NOMO-1 (cell line): Measurements from ENCODE around the gene DNM3.

Source experiments
- DNase-seq, 2 experiments: peaks; one replicate each; lab custom pipeline; 2025; ENCODE audit not compliant: unreplicated experiment in 2 of 2; lab: John Stamatoyannopoulos, UW

DNM3 gene

GRCh38 chr1:171966426-171967220 is 125.3 kb downstream of the DNM3 start:
- no peak for DNase-seq

GRCh38 chr1:171969226-171969625 is 127.9 kb downstream of the DNM3 start:
- no peak for DNase-seq

GRCh38 chr1:171969813-171970212 is 128.5 kb downstream of the DNM3 start:
- no peak for DNase-seq

GRCh38 chr1:171972846-171973245 is 131.5 kb downstream of the DNM3 start:
- DNase-seq: no peak

GRCh38 chr1:171973421-171973820 is 132.1 kb downstream of the DNM3 start:
- DNase-seq: no peak

- no peak for DNase-seq
These were observed 140.0 kb downstream of the DNM3 start for GRCh38 chr1:171981303-171981702.

GRCh38 chr1:171983584-171983983 is 142.3 kb downstream of the DNM3 start:
- peak in 1 of 2 experiments; percentile 3 for DNase-seq

GRCh38 chr1:171984262-171984661 is 143.0 kb downstream of the DNM3 start:
- no peak for DNase-seq

GRCh38 chr1:171984850-171985485 is 143.7 kb downstream of the DNM3 start:
- DNase-seq: peak in 1 of 2 experiments; percentile 30

GRCh38 chr1:171985639-171986038 is 144.3 kb downstream of the DNM3 start:
- DNase-seq: no peak

GRCh38 chr1:171988243-171988885 is 147.1 kb downstream of the DNM3 start:
- no peak for DNase-seq

- no peak for DNase-seq
These were observed 149.1 kb downstream of the DNM3 start for GRCh38 chr1:171990371-171990770.

GRCh38 chr1:171994293-171994692 is 153.0 kb downstream of the DNM3 start:
- no peak for DNase-seq

- no peak for DNase-seq
These were observed 154.3 kb downstream of the DNM3 start for GRCh38 chr1:171995573-171995972.

- DNase-seq: no peak
These were observed 156.6 kb downstream of the DNM3 start for GRCh38 chr1:171997936-171998335.

GRCh38 chr1:171998711-171999110 is 157.4 kb downstream of the DNM3 start:
- DNase-seq: no peak

- DNase-seq: no peak
These were observed 158.5 kb downstream of the DNM3 start for GRCh38 chr1:171999756-172000155.

GRCh38 chr1:172001288-172001687 is 160.0 kb downstream of the DNM3 start:
- DNase-seq: no peak

GRCh38 chr1:172002725-172003345 is 161.5 kb downstream of the DNM3 start:
- peak; percentile 3 to 47 for DNase-seq

GRCh38 chr1:172003766-172004530 is 162.7 kb downstream of the DNM3 start:
- DNase-seq: peak; percentile 7 to 50

GRCh38 chr1:172004671-172005070 is 163.4 kb downstream of the DNM3 start:
- DNase-seq: peak in 1 of 2 experiments; percentile 20
